T-helper 17 cell (primary cell): ENCODE results near the gene STIL. TPM values are rescaled to one million over a fixed set of nuclear protein-coding genes. Genes with fewer than 3 reads are reported as not detected.

Experiments used
- total RNA-seq, 4 donors: library from RNA in 2 of 4; stranded (reverse) in 2 of 4; gene quantifications; one replicate each; pipeline ENCODE4 v1.2.3 and lab custom pipeline; 2022 to 2026

The STIL gene
- total RNA-seq, 2 donors from 2014 or later, result 1.2 to 2.6 TPM

Other genes starting within 250 kb of the STIL start
- gene CYP4Z1, start 246.9 kb downstream of the STIL start, total RNA-seq, result not detected
- not detected for gene CYP4A22, start 176.7 kb downstream of the STIL start, total RNA-seq
- 10 to 100 TPM in 1 of 2 donors, not detected in 1; 30.6 TPM for gene PDZK1IP1, start 124.1 kb downstream of the STIL start, total RNA-seq
- gene TAL1, start 81.9 kb downstream of the STIL start, total RNA-seq, result 10 to 100 TPM in 1 of 2 donors, 1 to 10 TPM in 1; 1.3 to 44.2 TPM
- 100 to 1,000 TPM in 1 of 2 donors, 10 to 100 TPM in 1; 97.6 to 124 TPM for gene CMPK1, start 19.6 kb upstream of the STIL start, total RNA-seq
- gene FOXE3, start 102.1 kb upstream of the STIL start, total RNA-seq, result not detected
- under 1 TPM; 0.37 to 0.44 TPM for gene FOXD2, start 123.9 kb upstream of the STIL start, total RNA-seq